Measurements from ENCODE around the gene SLC2A5.

Gene SLC2A5

GRCh38 chr1:9059891-9060744 is 9.3 kb downstream of the SLC2A5 start:
- no peak overlapping the region for H2AFZ ChIP-seq (ENCODE audit: low read depth, low read length, severe bottlenecking)
- no peak overlapping the region for H3K27ac ChIP-seq (ENCODE audit: low read depth, low read length)
- TF ChIP-seq EZH2phosphoT487 (conservative IDR thresholded peaks at IDR 0.05; ENCODE audit: low read length) (no peak), CTCF (IDR thresholded peaks at IDR 0.05; ENCODE audit: insufficient read depth, low read length, poor library complexity, severe bottlenecking) (no peak)
- no peak overlapping the region for H3K4me3 ChIP-seq (ENCODE audit: insufficient read depth, low read length, poor library complexity, severe bottlenecking)
- H3K79me2 ChIP-seq (ENCODE audit: insufficient read depth, low read length) = peaks cover 4% of the 10 kb centered on the region; the same call in 1 of the 2 replicates
- H3K9me3 ChIP-seq (ENCODE audit: insufficient read depth, low read length) = no peaks in the 10 kb centered on the region
- no peaks in the 10 kb centered on the region for H3K27me3 ChIP-seq (ENCODE audit: low read length)
- H3K9me2 ChIP-seq (replicated peaks; ENCODE audit: insufficient read depth, low read length) = no peaks in the 10 kb centered on the region
- H3K4me2 ChIP-seq (ENCODE audit: low read depth, low read length, poor library complexity, severe bottlenecking) = no peak overlapping the region
- H3K36me3 ChIP-seq (ENCODE audit: low read length) = no peaks in the 10 kb centered on the region
- peaks cover 5% of the 10 kb centered on the region; the same call in 1 of the 2 replicates for H3F3A ChIP-seq (ENCODE audit: insufficient read depth)
- no peaks in the 10 kb centered on the region for H4K20me1 ChIP-seq (ENCODE audit: low read depth, low read length)
- H3K9ac ChIP-seq (ENCODE audit: low read length) = no peak overlapping the region

- H3K4me3 ChIP-seq (ENCODE audit: insufficient read depth, low read length, poor library complexity, severe bottlenecking) = no peak overlapping the region
- H3K9me2 ChIP-seq (replicated peaks; ENCODE audit: insufficient read depth, low read length) = no peaks in the 10 kb centered on the region
- H3K4me2 ChIP-seq (ENCODE audit: low read depth, low read length, poor library complexity, severe bottlenecking) = no peak overlapping the region
- H3K9ac ChIP-seq (ENCODE audit: low read length) = no peak overlapping the region
- H3F3A ChIP-seq (ENCODE audit: insufficient read depth) = peaks cover 5% of the 10 kb centered on the region; the same call in 1 of the 2 replicates
- H2AFZ ChIP-seq (ENCODE audit: low read depth, low read length, severe bottlenecking) = no peak overlapping the region
- H4K20me1 ChIP-seq (ENCODE audit: low read depth, low read length) = no peaks in the 10 kb centered on the region
- no peaks in the 10 kb centered on the region for H3K27me3 ChIP-seq (ENCODE audit: low read length)
- TF ChIP-seq CTCF (IDR thresholded peaks at IDR 0.05; ENCODE audit: insufficient read depth, low read length, poor library complexity, severe bottlenecking) = no peak
- TF ChIP-seq EZH2phosphoT487 (conservative IDR thresholded peaks at IDR 0.05; ENCODE audit: low read length) = no peak
- no peaks in the 10 kb centered on the region for H3K36me3 ChIP-seq (ENCODE audit: low read length)
- H3K79me2 ChIP-seq (ENCODE audit: insufficient read depth, low read length) = peaks cover 4% of the 10 kb centered on the region; the same call in 1 of the 2 replicates
- no peak overlapping the region for H3K27ac ChIP-seq (ENCODE audit: low read depth, low read length)
- H3K9me3 ChIP-seq (ENCODE audit: insufficient read depth, low read length) = no peaks in the 10 kb centered on the region
Observed at GRCh38 chr1:9058465-9058864, 11.0 kb downstream of the SLC2A5 start.

GRCh38 chr1:9057851-9058250 is 11.6 kb downstream of the SLC2A5 start:
- Histone ChIP-seq H3K36me3 (ENCODE audit: low read length) (no peaks in the 10 kb centered on the region), H3K27ac (ENCODE audit: low read depth, low read length) (no peak overlapping the region), H3K4me3 (ENCODE audit: insufficient read depth, low read length, poor library complexity, severe bottlenecking) (no peak overlapping the region), H4K20me1 (ENCODE audit: low read depth, low read length) (no peaks in the 10 kb centered on the region), H3K27me3 (ENCODE audit: low read length) (no peaks in the 10 kb centered on the region), H3F3A (ENCODE audit: insufficient read depth) (peaks cover 1% of the 10 kb centered on the region; the same call in 1 of the 2 replicates), H3K4me2 (ENCODE audit: low read depth, low read length, poor library complexity, severe bottlenecking) (no peak overlapping the region), H3K9me2 (replicated peaks; ENCODE audit: insufficient read depth, low read length) (no peaks in the 10 kb centered on the region), H2AFZ (ENCODE audit: low read depth, low read length, severe bottlenecking) (no peak overlapping the region), H3K9me3 (ENCODE audit: insufficient read depth, low read length) (no peaks in the 10 kb centered on the region), H3K9ac (ENCODE audit: low read length) (no peak overlapping the region), H3K79me2 (ENCODE audit: insufficient read depth, low read length) (peaks cover 4% of the 10 kb centered on the region; the same call in 1 of the 2 replicates)
- TF ChIP-seq EZH2phosphoT487 (conservative IDR thresholded peaks at IDR 0.05; ENCODE audit: low read length) = no peak
- TF ChIP-seq CTCF (IDR thresholded peaks at IDR 0.05; ENCODE audit: insufficient read depth, low read length, poor library complexity, severe bottlenecking) = no peak
